Testis (tissue), 2 donors: ENCODE data around the gene TNIP3.

Experiments
- CTCF ChIP-seq, 3 experiments: fragments of 450-650 bp in 2 of 3; fragments of 200-600 bp in 1 of 3; sonication (generic) in 1 of 3; IDR thresholded peaks; one replicate each; pipeline ENCODE4 v1.5.1; 2016 to 2019; ENCODE audit warnings: antibody characterized with exemption in 3 of 3, mild to moderate bottlenecking in 2 of 3, moderate library complexity in 1 of 3
- POLR2A ChIP-seq: fragments of 450-650 bp; IDR thresholded peaks from one replicate; pipeline ENCODE4 v1.6.1; 2017; ENCODE audit warnings: antibody characterized with exemption, mild to moderate bottlenecking, moderate library complexity

- TF ChIP-seq CTCF (IDR thresholded peaks at IDR 0.05) (no peak), POLR2A (no peak)
These were observed 36.8 kb upstream of the TNIP3 start for GRCh38 chr4:121200795-121201472.
